SKM-1 treated with dmso at 0.1 percent for 144 hours (cell line): ENCODE measurements around the gene ZDHHC7.
A peak's percentile ranks its signal among the peaks of the same experiment; 100 is the strongest.
"Not testable (repeated sequence)": the region's sequence is repeated elsewhere in the genome, so short reads cannot be mapped to it uniquely, and the experiment has no call there.

Source experiments
- DNase-seq: peaks from one replicate; lab custom pipeline; 2025; ENCODE audit not compliant: unreplicated experiment; lab: John Stamatoyannopoulos, UW

Gene ZDHHC7

GRCh38 chr16:85010931-85011845 is at the start of gene ZDHHC7:
ZDHHC7 (minus strand) TSS chr16:85011535; CDS start chr16:84990618, 20,917 bp downstream.
- DNase-seq, result peak; percentile 62

GRCh38 chr16:85058909-85059308 is 47.6 kb upstream of the ZDHHC7 start:
- no peak for DNase-seq

GRCh38 chr16:85057948-85058347 is 46.6 kb upstream of the ZDHHC7 start:
- DNase-seq, result no peak

GRCh38 chr16:85057212-85057889 is 46.0 kb upstream of the ZDHHC7 start:
- no peak for DNase-seq

GRCh38 chr16:85056211-85056748 is 44.9 kb upstream of the ZDHHC7 start:
- no peak for DNase-seq

- DNase-seq, result peak; percentile 99
These were observed 44.3 kb upstream of the ZDHHC7 start for GRCh38 chr16:85055493-85056210.

- no peak for DNase-seq
These were observed 43.7 kb upstream of the ZDHHC7 start for GRCh38 chr16:85054948-85055492.

GRCh38 chr16:85054321-85054720 is 43.0 kb upstream of the ZDHHC7 start:
- DNase-seq, result not testable (repeated sequence)

- no peak for DNase-seq
These were observed 41.2 kb upstream of the ZDHHC7 start for GRCh38 chr16:85052536-85052935.

- no peak for DNase-seq
These were observed 40.3 kb upstream of the ZDHHC7 start for GRCh38 chr16:85051683-85052082.

- DNase-seq, result no peak
These were observed 39.8 kb upstream of the ZDHHC7 start for GRCh38 chr16:85051067-85051581.

- DNase-seq, result no peak
These were observed 38.5 kb upstream of the ZDHHC7 start for GRCh38 chr16:85049706-85050305.

- no peak for DNase-seq
These were observed 37.7 kb upstream of the ZDHHC7 start for GRCh38 chr16:85048921-85049562.

- DNase-seq, result peak; percentile 35
These were observed 36.6 kb upstream of the ZDHHC7 start for GRCh38 chr16:85047867-85048455.

GRCh38 chr16:85046931-85047866 is 35.9 kb upstream of the ZDHHC7 start:
- DNase-seq, result no peak

- no peak for DNase-seq
These were observed 35.2 kb upstream of the ZDHHC7 start for GRCh38 chr16:85046472-85046916.

- no peak for DNase-seq
These were observed 34.5 kb upstream of the ZDHHC7 start for GRCh38 chr16:85045641-85046471.
